ENCODE results near the gene GUCY1A1. TPM values are rescaled to one million over a fixed set of nuclear protein-coding genes. Genes with fewer than 3 reads are reported as not detected.

The GUCY1A1 gene, protein sequence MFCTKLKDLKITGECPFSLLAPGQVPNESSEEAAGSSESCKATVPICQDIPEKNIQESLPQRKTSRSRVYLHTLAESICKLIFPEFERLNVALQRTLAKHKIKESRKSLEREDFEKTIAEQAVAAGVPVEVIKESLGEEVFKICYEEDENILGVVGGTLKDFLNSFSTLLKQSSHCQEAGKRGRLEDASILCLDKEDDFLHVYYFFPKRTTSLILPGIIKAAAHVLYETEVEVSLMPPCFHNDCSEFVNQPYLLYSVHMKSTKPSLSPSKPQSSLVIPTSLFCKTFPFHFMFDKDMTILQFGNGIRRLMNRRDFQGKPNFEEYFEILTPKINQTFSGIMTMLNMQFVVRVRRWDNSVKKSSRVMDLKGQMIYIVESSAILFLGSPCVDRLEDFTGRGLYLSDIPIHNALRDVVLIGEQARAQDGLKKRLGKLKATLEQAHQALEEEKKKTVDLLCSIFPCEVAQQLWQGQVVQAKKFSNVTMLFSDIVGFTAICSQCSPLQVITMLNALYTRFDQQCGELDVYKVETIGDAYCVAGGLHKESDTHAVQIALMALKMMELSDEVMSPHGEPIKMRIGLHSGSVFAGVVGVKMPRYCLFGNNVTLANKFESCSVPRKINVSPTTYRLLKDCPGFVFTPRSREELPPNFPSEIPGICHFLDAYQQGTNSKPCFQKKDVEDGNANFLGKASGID
- not detected for total RNA-seq
- polyA plus RNA-seq (2013, experiment 1 of 2) = 0.49 TPM
- polyA plus RNA-seq (2013, experiment 2 of 2) = 0.56 TPM
- 0 to 8.4 (median 1.1) reads per million in 172 experiments for total RNA-seq

DNA sequence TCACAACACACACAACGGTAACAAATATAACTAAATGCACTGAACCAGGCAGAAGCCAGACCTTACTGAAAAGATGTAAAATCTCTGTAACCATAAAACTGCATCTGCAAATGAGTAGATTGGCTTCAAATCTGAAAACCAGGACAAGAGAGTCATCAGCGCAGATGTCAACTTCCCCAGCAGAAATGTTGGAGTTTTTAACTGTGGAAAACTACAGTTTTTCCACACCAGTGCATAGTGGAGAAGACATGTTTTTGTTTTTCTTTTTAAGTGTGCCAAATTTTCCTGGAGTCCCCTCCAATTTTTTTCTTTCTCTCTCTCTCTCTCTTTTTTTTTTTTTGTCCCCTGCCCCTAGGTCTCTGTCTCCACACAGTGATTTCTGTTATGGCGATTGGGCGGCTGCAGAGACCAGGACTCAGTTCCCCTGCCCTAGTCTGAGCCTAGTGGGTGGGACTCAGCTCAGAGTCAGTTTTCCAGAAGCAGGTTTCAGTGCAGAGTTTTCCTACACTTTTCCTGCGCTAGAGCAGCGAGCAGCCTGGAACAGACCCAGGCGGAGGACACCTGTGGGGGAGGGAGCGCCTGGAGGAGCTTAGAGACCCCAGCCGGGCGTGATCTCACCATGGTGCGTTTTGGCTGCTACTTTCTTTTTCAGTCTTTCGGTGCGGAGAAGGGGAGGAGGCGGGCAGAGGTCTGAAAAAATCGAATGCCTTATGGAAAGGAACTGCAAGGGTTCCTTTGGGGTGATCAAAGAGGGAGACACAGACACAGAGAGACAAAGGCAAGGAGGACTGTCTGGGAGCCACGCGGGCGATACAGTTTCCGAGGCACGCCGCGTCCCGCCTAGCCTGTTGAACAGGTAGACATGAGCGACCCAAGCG, at the start of gene GUCY1A1:
Gene GUCY1A1, plus strand, starts transcription at position 505 of the 878 bp plus-strand sequence. CDS start 30,020 bp downstream, outside the sequence.
- DNase-seq (peak in 1 of 14 experiments; percentile 1), ATAC-seq (ENCODE audit: poor library complexity) (no peak)
- Histone ChIP-seq H3K9me3 (ENCODE audit: control insufficient read depth in 1 of 2, insufficient read depth in 1 of 2, low read length in 2 of 2) (peaks cover 0 to 9% of the 10 kb centered on the region in 2 experiments), H3K4me3 (ENCODE audit: low read length) (peak within 1 kb of the TSS; percentile 46), H3K4me1 (ENCODE audit: insufficient read depth, low read length) (peaks cover 3% of the 10 kb centered on the region), H3K27me3 (ENCODE audit: control insufficient read depth in 1 of 2, insufficient read depth in 2 of 2, low read length in 2 of 2) (peaks cover 10 to 42% of the 10 kb centered on the region in 2 experiments), H3K36me3 (ENCODE audit: insufficient read depth, low read length) (no peaks in the 10 kb centered on the region), H3K27ac (ENCODE audit: low read depth in 1 of 2, low read length in 2 of 2) (no peak within 1 kb of the TSS)
- Mint-ChIP-seq H3K4me1 (ENCODE audit: low read depth) (peaks cover 21% of the 10 kb centered on the region), H3K27ac (no peak within 1 kb of the TSS), H3K9me3 (no peaks in the 10 kb centered on the region), H3K27me3 (peaks cover 63% of the 10 kb centered on the region), H3K36me3 (ENCODE audit: low read depth) (no peaks in the 10 kb centered on the region), H3K4me3 (peak within 1 kb of the TSS; percentile 63)
- ChIA-PET POLR2A (no interaction called here), CTCF (no interaction called here)
- intact Hi-C loops (cut with DNase I, micrococcal nuclease) = no loop called here
- TF ChIP-seq, protein P1, sequence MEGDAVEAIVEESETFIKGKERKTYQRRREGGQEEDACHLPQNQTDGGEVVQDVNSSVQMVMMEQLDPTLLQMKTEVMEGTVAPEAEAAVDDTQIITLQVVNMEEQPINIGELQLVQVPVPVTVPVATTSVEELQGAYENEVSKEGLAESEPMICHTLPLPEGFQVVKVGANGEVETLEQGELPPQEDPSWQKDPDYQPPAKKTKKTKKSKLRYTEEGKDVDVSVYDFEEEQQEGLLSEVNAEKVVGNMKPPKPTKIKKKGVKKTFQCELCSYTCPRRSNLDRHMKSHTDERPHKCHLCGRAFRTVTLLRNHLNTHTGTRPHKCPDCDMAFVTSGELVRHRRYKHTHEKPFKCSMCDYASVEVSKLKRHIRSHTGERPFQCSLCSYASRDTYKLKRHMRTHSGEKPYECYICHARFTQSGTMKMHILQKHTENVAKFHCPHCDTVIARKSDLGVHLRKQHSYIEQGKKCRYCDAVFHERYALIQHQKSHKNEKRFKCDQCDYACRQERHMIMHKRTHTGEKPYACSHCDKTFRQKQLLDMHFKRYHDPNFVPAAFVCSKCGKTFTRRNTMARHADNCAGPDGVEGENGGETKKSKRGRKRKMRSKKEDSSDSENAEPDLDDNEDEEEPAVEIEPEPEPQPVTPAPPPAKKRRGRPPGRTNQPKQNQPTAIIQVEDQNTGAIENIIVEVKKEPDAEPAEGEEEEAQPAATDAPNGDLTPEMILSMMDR (IDR thresholded peaks at IDR 0.05) = no peak

DNA sequence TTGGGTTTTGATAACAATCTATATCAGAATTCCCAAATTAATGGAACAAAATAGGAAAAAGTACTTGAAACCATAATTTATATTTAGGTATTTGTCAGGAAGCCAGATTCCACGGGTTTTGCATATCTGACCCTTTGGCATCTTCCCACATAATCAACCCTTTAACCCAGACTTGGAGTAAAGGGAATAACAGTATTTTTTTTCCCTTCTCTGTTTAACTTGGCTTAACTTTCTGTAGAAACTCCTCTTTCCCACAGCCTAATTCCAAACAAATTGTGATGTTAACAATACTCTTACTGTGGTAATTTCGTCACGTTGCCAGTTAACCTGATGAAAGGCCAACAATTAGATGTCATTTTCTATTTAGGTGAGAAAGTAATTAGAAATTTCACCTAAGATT, 49.4 kb upstream of the GUCY1A1 start:
- Histone ChIP-seq H3K27me3 (ENCODE audit: control insufficient read depth in 1 of 2, insufficient read depth in 2 of 2, low read length in 2 of 2) (no peaks in the 10 kb centered on the region), H3K4me3 (ENCODE audit: low read length) (no peak overlapping the region), H3K27ac (ENCODE audit: low read depth in 1 of 2, low read length in 2 of 2) (no peak overlapping the region), H3K4me1 (ENCODE audit: insufficient read depth, low read length) (no peaks in the 10 kb centered on the region), H3K36me3 (ENCODE audit: insufficient read depth, low read length) (no peaks in the 10 kb centered on the region), H3K9me3 (ENCODE audit: control insufficient read depth in 1 of 2, insufficient read depth in 1 of 2, low read length in 2 of 2) (no peaks in the 10 kb centered on the region)
- ATAC-seq (ENCODE audit: poor library complexity) = no peak
- no peak overlapping the region for H3K27ac Mint-ChIP-seq
- H3K27me3 Mint-ChIP-seq = no peaks in the 10 kb centered on the region
- intact Hi-C loops (cut with DNase I, micrococcal nuclease) = no loop called here
- no peak for DNase-seq
- POLR2A ChIA-PET = no interaction called here
- H3K9me3 Mint-ChIP-seq = no peaks in the 10 kb centered on the region
- CTCF ChIA-PET = no interaction called here
- H3K36me3 Mint-ChIP-seq (ENCODE audit: low read depth) = no peaks in the 10 kb centered on the region
- TF ChIP-seq, protein P1 (IDR thresholded peaks at IDR 0.05) = no peak
- H3K4me1 Mint-ChIP-seq (ENCODE audit: low read depth) = no peaks in the 10 kb centered on the region
- no peak overlapping the region for H3K4me3 Mint-ChIP-seq

DNA sequence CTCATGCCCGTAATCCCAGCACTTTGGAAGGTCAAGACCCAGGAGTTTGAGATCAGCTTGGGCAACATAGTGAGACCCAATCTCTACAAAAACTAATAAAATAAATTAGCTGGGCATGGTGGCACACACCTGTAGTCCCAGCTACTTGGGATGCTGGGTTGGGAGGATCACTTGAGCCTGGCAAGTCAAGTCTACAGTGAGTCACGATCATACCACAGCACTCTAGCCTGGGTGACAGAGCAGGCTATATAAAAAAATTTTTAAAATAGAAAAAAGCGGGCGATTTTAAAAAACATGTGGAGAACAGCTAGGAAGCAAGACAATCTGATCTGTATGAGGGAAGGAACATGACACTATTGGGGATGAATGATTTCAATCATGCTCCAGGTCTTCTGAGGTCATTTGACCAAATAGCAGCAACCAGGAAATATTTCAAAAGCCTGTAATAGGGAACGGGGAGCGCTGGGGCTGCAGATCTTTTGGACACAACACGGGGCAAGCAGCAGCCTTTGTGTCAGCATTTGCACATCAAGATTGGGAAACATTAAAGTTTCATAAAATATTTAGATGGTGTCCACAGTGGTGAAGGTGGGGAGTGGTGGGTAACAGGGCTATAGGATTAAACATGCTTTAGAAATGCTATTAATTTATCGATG, 48.3 kb upstream of the GUCY1A1 start:
- no peaks in the 10 kb centered on the region for H3K27me3 ChIP-seq (ENCODE audit: control insufficient read depth in 1 of 2, insufficient read depth in 2 of 2, low read length in 2 of 2)
- Mint-ChIP-seq H3K9me3 (no peaks in the 10 kb centered on the region), H3K27ac (no peak overlapping the region), H3K27me3 (no peaks in the 10 kb centered on the region), H3K36me3 (ENCODE audit: low read depth) (no peaks in the 10 kb centered on the region), H3K4me3 (no peak overlapping the region), H3K4me1 (ENCODE audit: low read depth) (no peaks in the 10 kb centered on the region)
- no peak for ATAC-seq (ENCODE audit: poor library complexity)
- H3K36me3 ChIP-seq (ENCODE audit: insufficient read depth, low read length) = no peaks in the 10 kb centered on the region
- no peaks in the 10 kb centered on the region for H3K4me1 ChIP-seq (ENCODE audit: insufficient read depth, low read length)
- CTCF ChIA-PET = no interaction called here
- H3K4me3 ChIP-seq (ENCODE audit: low read length) = no peak overlapping the region
- H3K27ac ChIP-seq (ENCODE audit: low read depth in 1 of 2, low read length in 2 of 2) = no peak overlapping the region
- POLR2A ChIA-PET = no interaction called here
- H3K9me3 ChIP-seq (ENCODE audit: control insufficient read depth in 1 of 2, insufficient read depth in 1 of 2, low read length in 2 of 2) = no peaks in the 10 kb centered on the region
- DNase-seq = no peak
- TF ChIP-seq, protein P1 (IDR thresholded peaks at IDR 0.05) = no peak
- intact Hi-C loops (cut with DNase I, micrococcal nuclease) = no loop called here

Measured in CD4-positive, alpha-beta T cell (primary cell).